Measurements from ENCODE around the gene CHGA. TPM values are rescaled to one million over a fixed set of nuclear protein-coding genes. Genes with fewer than 3 reads are reported as not detected.

Gene CHGA
- total and polyA plus RNA-seq, 2 of the 8 experiments (the other 6 are each of a cell fraction or from before 2014, with no cell fraction given) = 17.5 to 28.2 TPM

DNA sequence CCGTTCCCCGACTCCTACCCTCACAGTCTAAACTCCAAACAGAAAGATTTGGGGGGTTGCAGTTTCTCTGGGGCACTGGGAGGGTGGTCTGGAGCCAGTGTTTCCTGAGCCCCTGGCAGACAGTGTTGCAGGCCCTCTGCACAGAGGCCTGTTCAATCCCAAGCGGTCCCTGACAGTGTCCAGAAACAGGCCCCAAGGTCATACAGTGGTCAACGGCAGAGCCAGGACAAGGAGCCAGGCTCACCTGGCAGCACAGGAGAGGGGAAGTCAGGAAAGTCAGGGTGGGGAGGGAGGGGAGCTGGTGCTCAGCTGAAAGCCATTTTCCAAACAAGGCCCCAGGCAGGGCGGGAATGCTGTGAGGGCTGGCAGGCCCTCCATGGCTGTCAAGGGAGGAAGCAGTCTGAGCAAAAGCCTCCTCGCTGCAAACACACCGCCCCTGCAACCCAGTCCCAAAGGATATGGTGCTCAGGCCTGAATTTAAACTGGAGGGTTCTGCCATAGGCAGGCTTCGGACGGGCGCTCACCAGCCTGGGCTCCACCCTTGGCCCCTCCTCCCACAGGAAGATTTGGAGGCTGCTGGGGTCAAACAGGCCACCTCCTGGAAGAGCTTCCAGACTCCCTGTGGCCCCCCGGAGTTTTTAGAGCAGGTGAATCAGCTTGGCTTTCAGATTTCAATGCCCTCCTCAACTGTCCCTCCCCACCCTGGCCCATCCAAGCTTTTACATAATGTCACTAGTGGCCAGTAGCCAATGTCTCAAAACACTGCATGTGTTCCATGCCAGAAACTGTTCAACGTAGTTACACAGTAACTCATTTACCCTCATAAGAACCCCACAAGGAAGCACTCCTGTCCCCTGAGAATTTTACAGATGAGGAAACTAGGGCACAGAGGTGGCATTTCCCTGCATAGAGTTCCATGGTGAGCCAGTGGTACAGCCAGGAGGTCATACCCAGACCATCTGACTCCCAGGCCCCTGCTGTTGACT is 41.5 kb downstream of the CHGA start:
- DNase-seq (ENCODE audit: low read depth in 1 of 2, low spot score in 2 of 2) (no peak), FAIRE-seq (no peak)
- POLR2A ChIA-PET (ENCODE audit: partially characterized antibody) = interaction anchor here (1.1 kb wide), 1 partner anchor 149 kb away, joined by 3 read pairs; no protein-coding TSS in a partner anchor
- H4K91ac ChIP-seq (replicated peaks; ENCODE audit: insufficient read length, low read length) = no peak overlapping the region
- no peak overlapping the region for H2AK5ac ChIP-seq (ENCODE audit: low read depth, low read length)
- H3K4me3 ChIP-seq (ENCODE audit: extremely low read depth in 1 of 4, insufficient read depth in 2 of 4, low read depth in 3 of 4, low read length in 4 of 4) = no peak overlapping the region
- H3K79me1 ChIP-seq (ENCODE audit: low read depth, low read length) = peaks cover 2% of the 10 kb centered on the region; the same call in 1 of the 2 replicates
- no peak overlapping the region for H3K23ac ChIP-seq (ENCODE audit: insufficient read length)
- peaks cover 0 to 42% of the 10 kb centered on the region in 2 experiments; a peak in 2 of 4 replicates for H3K79me2 ChIP-seq (ENCODE audit: control insufficient read depth in 1 of 2, insufficient read depth in 2 of 2, low read length in 2 of 2)
- H4K5ac ChIP-seq (ENCODE audit: insufficient read length, low read depth, low read length) = no peak overlapping the region
- no peaks in the 10 kb centered on the region; a peak in 3 of 8 replicates for H3K36me3 ChIP-seq (ENCODE audit: control insufficient read depth in 2 of 4, insufficient read depth in 4 of 4, low read length in 3 of 4)
- CTCF ChIA-PET (ENCODE audit: partially characterized antibody) = interaction anchor here (1.1 to 5.5 kb wide), 9 partner anchors 9 to 175 kb away, joined by 3 to 31 read pairs (median 4); no protein-coding TSS in a partner anchor
- no peak overlapping the region for H3K9ac ChIP-seq (replicated peaks in 1 of 4; ENCODE audit: extremely low read depth in 1 of 4, low read depth in 3 of 4, low read length in 3 of 4)
- H3K9me3 ChIP-seq (ENCODE audit: insufficient read depth in 2 of 2, low read depth in 1 of 2, low read length in 1 of 2) = no peaks in the 10 kb centered on the region; a peak in 1 of 4 replicates
- WGBS, 2 experiments (ENCODE audit: extremely low coverage in 1 of 2, insufficient coverage in 1 of 2, insufficient read length in 1 of 2, insufficient replicate concordance in 2 of 2, low coverage in 1 of 2, low lambda C conversion rate in 2 of 2, missing lambda C conversion rate in 1 of 2) = 92% methylated on average over 9 of the region's 12 CpGs; no CpG with 5 or more reads in 1 of the 2 experiments
- H2BK120ac ChIP-seq (replicated peaks; ENCODE audit: low read depth, low read length) = no peak overlapping the region
- H2BK5ac ChIP-seq (ENCODE audit: low read depth, low read length) = no peak overlapping the region
- no peak overlapping the region for H2BK20ac ChIP-seq (ENCODE audit: low read length)
- no peak overlapping the region for H3K14ac ChIP-seq (ENCODE audit: insufficient read length)
- no peak overlapping the region for H3K4ac ChIP-seq (replicated peaks; ENCODE audit: insufficient read length, low read depth, low read length)
- peaks cover 5 to 18% of the 10 kb centered on the region in 2 experiments for H4K20me1 ChIP-seq (replicated peaks in 1 of 2; ENCODE audit: control insufficient read depth in 1 of 2, insufficient read depth in 2 of 2, low read length in 2 of 2)
- H2BK12ac ChIP-seq (ENCODE audit: low read depth, low read length) = no peak overlapping the region
- H2AFZ ChIP-seq (ENCODE audit: low read length) = no peak overlapping the region
- no peaks in the 10 kb centered on the region for H3K23me2 ChIP-seq (ENCODE audit: low read depth, low read length)
- no peaks in the 10 kb centered on the region for H3K27me3 ChIP-seq (replicated peaks in 1 of 4; ENCODE audit: control insufficient read depth in 3 of 4, extremely low read depth in 1 of 4, insufficient read depth in 3 of 4, low read length in 3 of 4)
- H3K56ac ChIP-seq (replicated peaks; ENCODE audit: insufficient read length, low read depth, low read length) = no peak overlapping the region
- H3K4me2 ChIP-seq (ENCODE audit: insufficient read depth in 1 of 2, low read depth in 2 of 2, low read length in 2 of 2) = no peak overlapping the region
- no peak overlapping the region for H4K8ac ChIP-seq (ENCODE audit: extremely low read depth, insufficient read depth, low read length)
- no peak overlapping the region for H2BK15ac ChIP-seq (ENCODE audit: low read length)
- no peak overlapping the region for H3K27ac ChIP-seq (ENCODE audit: low read depth, low read length)
- peaks cover 2 to 5% (median 4%) of the 10 kb centered on the region in 4 experiments; a peak in 4 of 7 replicates for H3K4me1 ChIP-seq (replicated peaks in 1 of 4; ENCODE audit: control insufficient read depth in 3 of 4, insufficient read depth in 4 of 4, low read length in 3 of 4)
- no peak overlapping the region for H3K18ac ChIP-seq (ENCODE audit: extremely low read depth, low read length)
- TF ChIP-seq NANOG (IDR thresholded peaks at IDR 0.05; ENCODE audit: insufficient read depth, low read depth, low read length, poor library complexity, severe bottlenecking) (no peak), CBX5 (IDR thresholded peaks at IDR 0.05; ENCODE audit: low read depth, low read length) (no peak), TBP (IDR thresholded peaks at IDR 0.05; ENCODE audit: low read depth, low read length) (no peak), ZNF274 (IDR thresholded peaks at IDR 0.05; ENCODE audit: borderline replicate concordance, extremely low read depth, low read length) (no peak), GTF2F1 (IDR thresholded peaks at IDR 0.05; ENCODE audit: borderline replicate concordance, low read depth, low read length) (no peak), POLR2A (IDR thresholded peaks at IDR 0.05; ENCODE audit: control extremely low read depth in 1 of 2, low read depth in 2 of 2, low read length in 2 of 2) (no peak), YY1 (IDR thresholded peaks at IDR 0.05; ENCODE audit: low read depth, low read length) (no peak), EGR1 (IDR thresholded peaks at IDR 0.05; ENCODE audit: borderline replicate concordance, low read depth, low read length) (no peak), RBBP5 (IDR thresholded peaks at IDR 0.05; ENCODE audit: borderline replicate concordance, low read depth, low read length) (no peak), CHD2 (IDR thresholded peaks at IDR 0.05; ENCODE audit: low read length) (no peak), KDM5A (IDR thresholded peaks at IDR 0.05; ENCODE audit: low read length) (no peak), BCL11A (IDR thresholded peaks at IDR 0.05; ENCODE audit: low read depth in 2 of 2, low read length in 2 of 2) (no peak)

Measured in H1 (cell line).